Measurements from ENCODE around the gene ZNF606. TPM values are rescaled to one million over a fixed set of nuclear protein-coding genes. Genes with fewer than 3 reads are reported as not detected.

Gene ZNF606
- 50.5 and 87.4 TPM in 2 replicates for total RNA-seq
- 30.0 and 31.2 TPM in 2 replicates for polyA plus RNA-seq

- no peak for TF ChIP-seq CTCF (IDR thresholded peaks at IDR 0.05; ENCODE audit: low read depth, low read length)
- H3K9me3 ChIP-seq (ENCODE audit: low read depth) = no peaks in the 10 kb centered on the region
- peaks cover 24% of the 10 kb centered on the region for H3K36me3 ChIP-seq
- peak; percentile 93 to 94 for DNase-seq (ENCODE audit: low read depth in 1 of 2, low spot score in 1 of 2)
- peak within 1 kb of the TSS; percentile 96 for H3K27ac ChIP-seq
- H3K4me1 ChIP-seq (ENCODE audit: low read depth) = peaks cover 11% of the 10 kb centered on the region
- H3K4me3 ChIP-seq = peak within 1 kb of the TSS; percentile 71
- H3K27me3 ChIP-seq = no peaks in the 10 kb centered on the region
Measured at GRCh38 chr19:58002384-58003173, at the start of gene ZNF606. TSS of gene ZNF606 (minus strand) at chr19:58002820. CDS start at chr19:58001319, 1,501 bp downstream.

- Histone ChIP-seq H3K36me3 (no peaks in the 10 kb centered on the region), H3K9me3 (ENCODE audit: low read depth) (no peaks in the 10 kb centered on the region), H3K27ac (no peak overlapping the region), H3K4me3 (no peak overlapping the region), H3K4me1 (ENCODE audit: low read depth) (no peaks in the 10 kb centered on the region), H3K27me3 (no peaks in the 10 kb centered on the region)
- TF ChIP-seq CTCF (IDR thresholded peaks at IDR 0.05; ENCODE audit: low read depth, low read length) = no peak
- DNase-seq (ENCODE audit: low read depth in 1 of 2, low spot score in 1 of 2) = no peak
Measured at GRCh38 chr19:58052256-58052655, 49.6 kb upstream of the ZNF606 start.

GRCh38 chr19:58047672-58048071 is 45.1 kb upstream of the ZNF606 start:
- DNase-seq (ENCODE audit: low read depth in 1 of 2, low spot score in 1 of 2) = no peak
- Histone ChIP-seq H3K9me3 (ENCODE audit: low read depth) (no peaks in the 10 kb centered on the region), H3K4me1 (ENCODE audit: low read depth) (no peaks in the 10 kb centered on the region), H3K36me3 (no peaks in the 10 kb centered on the region), H3K4me3 (no peak overlapping the region), H3K27me3 (no peaks in the 10 kb centered on the region), H3K27ac (no peak overlapping the region)
- TF ChIP-seq CTCF (IDR thresholded peaks at IDR 0.05; ENCODE audit: low read depth, low read length) = no peak

- Histone ChIP-seq H3K27ac (no peak overlapping the region), H3K36me3 (no peaks in the 10 kb centered on the region), H3K4me3 (no peak overlapping the region), H3K9me3 (ENCODE audit: low read depth) (no peaks in the 10 kb centered on the region), H3K27me3 (no peaks in the 10 kb centered on the region), H3K4me1 (ENCODE audit: low read depth) (no peaks in the 10 kb centered on the region)
- DNase-seq (ENCODE audit: low read depth in 1 of 2, low spot score in 1 of 2) = no peak
- no peak for TF ChIP-seq CTCF (IDR thresholded peaks at IDR 0.05; ENCODE audit: low read depth, low read length)
Measured at GRCh38 chr19:58046856-58047255, 44.2 kb upstream of the ZNF606 start.

GRCh38 chr19:58045411-58046050 is 42.9 kb upstream of the ZNF606 start:
- TF ChIP-seq CTCF (IDR thresholded peaks at IDR 0.05; ENCODE audit: low read depth, low read length) = no peak
- Histone ChIP-seq H3K4me1 (ENCODE audit: low read depth) (no peaks in the 10 kb centered on the region), H3K36me3 (no peaks in the 10 kb centered on the region), H3K27me3 (no peaks in the 10 kb centered on the region), H3K9me3 (ENCODE audit: low read depth) (no peaks in the 10 kb centered on the region), H3K27ac (no peak overlapping the region), H3K4me3 (no peak overlapping the region)
- no peak for DNase-seq (ENCODE audit: low read depth in 1 of 2, low spot score in 1 of 2)
